GM23338 (cell line): ENCODE data around the gene ADSL. TPM values are rescaled to one million over a fixed set of nuclear protein-coding genes. Genes with fewer than 3 reads are reported as not detected.

Source experiments
- ATAC-seq: fragments of 200-7000 bp; cut with Tn5 transposase; 3 replicates; pipeline ENCODE4 v1.9.1; 2020
- DNase-seq: peaks from one replicate; pipeline ENCODE4 v3.0.0-alpha.2; 2015; ENCODE audit warnings: low spot score
- H2AFZ ChIP-seq: fragments of 200-600 bp; sonication (generic); 2 replicates; pipeline ENCODE4 v1.8.0; 2016; ENCODE audit warnings: antibody characterized with exemption, mild to moderate bottlenecking, moderate library complexity
- H3F3A ChIP-seq: fragments of 200-600 bp; sonication (generic); replicated peaks from 2 replicates; pipeline ENCODE4 v1.8.0; 2017; ENCODE audit warnings: antibody characterized with exemption, mixed run types, low read depth
- H3K27ac ChIP-seq: fragments of 200-600 bp; sonication (generic); 2 replicates; pipeline ENCODE4 v1.6.1; 2016; ENCODE audit warnings: low read depth
- H3K27me3 ChIP-seq: fragments of 200-600 bp; sonication (generic); 2 replicates; pipeline ENCODE4 v1.8.0; 2016; ENCODE audit warnings: mild to moderate bottlenecking, mixed run types, moderate library complexity; ENCODE audit not compliant: insufficient read depth
- H3K36me3 ChIP-seq: fragments of 200-600 bp; sonication (generic); 2 replicates; pipeline ENCODE4 v1.8.0; 2016; ENCODE audit warnings: mild to moderate bottlenecking; ENCODE audit not compliant: insufficient read depth
- H3K4me1 ChIP-seq: fragments of 200-600 bp; sonication (generic); 2 replicates; pipeline ENCODE4 v1.8.0; 2016; ENCODE audit warnings: mild to moderate bottlenecking, moderate library complexity; ENCODE audit not compliant: insufficient read depth
- H3K4me2 ChIP-seq: fragments of 200-600 bp; sonication (generic); 2 replicates; pipeline ENCODE4 v1.7.1; 2017; ENCODE audit warnings: mixed run types
- H3K4me3 ChIP-seq: fragments of 200-600 bp; sonication (generic); 2 replicates; pipeline ENCODE4 v1.6.1; 2016; ENCODE audit warnings: mixed run types
- H3K79me2 ChIP-seq: fragments of 200-600 bp; sonication (generic); replicated peaks from 2 replicates; pipeline ENCODE4 v1.8.0; 2017; ENCODE audit warnings: mild to moderate bottlenecking; ENCODE audit not compliant: insufficient read depth
- H3K9me2 ChIP-seq: fragments of 200-600 bp; sonication (generic); 2 replicates; pipeline ENCODE4 v1.8.0; 2017; ENCODE audit not compliant: insufficient read depth
- H4K20me1 ChIP-seq: fragments of 200-600 bp; sonication (generic); replicated peaks from 2 replicates; pipeline ENCODE4 v1.8.0; 2017; ENCODE audit warnings: mild to moderate bottlenecking; ENCODE audit not compliant: insufficient read depth
- H3K27ac Mint-ChIP-seq: 2 replicates; pipeline ENCODE4 v1.8.0; 2020; ENCODE audit warnings: inconsistent platforms, mild to moderate bottlenecking, moderate library complexity, mixed read lengths
- H3K27me3 Mint-ChIP-seq: 3 replicates; pipeline ENCODE4 v1.8.0; 2022; ENCODE audit warnings: low read depth, mild to moderate bottlenecking, moderate library complexity, mixed read lengths, inconsistent platforms; ENCODE audit not compliant: insufficient read depth, poor library complexity
- H3K36me3 Mint-ChIP-seq: 3 replicates; pipeline ENCODE4 v1.8.0; 2021; ENCODE audit warnings: low read depth, mild to moderate bottlenecking, inconsistent platforms, moderate library complexity, mixed read lengths
- H3K4me1 Mint-ChIP-seq: 3 replicates; pipeline ENCODE4 v1.8.0; 2020; ENCODE audit warnings: mild to moderate bottlenecking, inconsistent platforms, mixed read lengths
- H3K4me3 Mint-ChIP-seq: 3 replicates; pipeline ENCODE4 v1.8.0; 2021; ENCODE audit warnings: moderate library complexity, mild to moderate bottlenecking, inconsistent platforms, mixed read lengths
- H3K9me3 Mint-ChIP-seq: 3 replicates; pipeline ENCODE4 v1.8.0; 2020; ENCODE audit warnings: moderate library complexity, mild to moderate bottlenecking, inconsistent platforms, mixed read lengths
- CREB1 ChIP-seq: fragments of 250-450 bp; sonication (Bioruptor Pico); IDR thresholded peaks from 2 replicates; pipeline ENCODE4 v1.5.0; 2020; ENCODE audit warnings: low read depth, mild to moderate bottlenecking, moderate library complexity
- ETS1 ChIP-seq: IDR thresholded peaks from 2 replicates; pipeline ENCODE4 v1.6.1; 2016; ENCODE audit warnings: antibody characterized with exemption
- EZH2phosphoT487 ChIP-seq: fragments of 200-600 bp; sonication (generic); IDR thresholded peaks from one replicate; pipeline ENCODE4 v1.8.1; 2018; ENCODE audit warnings: antibody characterized with exemption; ENCODE audit not compliant: unreplicated experiment
- JUNB ChIP-seq: IDR thresholded peaks from one replicate; pipeline ENCODE4 v1.6.1; 2016; ENCODE audit warnings: antibody characterized with exemption; ENCODE audit not compliant: unreplicated experiment
- NANOG ChIP-seq: IDR thresholded peaks from 2 replicates; pipeline ENCODE4 v1.6.1; 2016; ENCODE audit warnings: antibody characterized with exemption, borderline replicate concordance
- STAT1 ChIP-seq: IDR thresholded peaks from one replicate; pipeline ENCODE4 v1.6.1; 2016; ENCODE audit warnings: antibody characterized with exemption; ENCODE audit not compliant: unreplicated experiment
- ZNF114 ChIP-seq: fragments of 250-450 bp; sonication (Bioruptor Pico); IDR thresholded peaks from 2 replicates; pipeline ENCODE4 v1.5.0; 2020; ENCODE audit warnings: mild to moderate bottlenecking, moderate library complexity
- polyA plus RNA-seq: library from polyadenylated mRNA; unstranded; fragments of >200 nt; fragmentation: Nextera tagmentation; extraction: Ambion mirVana; gene quantifications from 2 replicates; pipeline ENCODE4 v1.2.1, GENCODE V29; 2016
- total RNA-seq: library from RNA; depleted of rRNA; stranded (reverse); fragments of >200 nt; shearing (Covaris generic); gene quantifications from 2 replicates; pipeline ENCODE4 v1.2.3, GENCODE V29; 2014
- TF ChIP-seq, protein P1 (sequence below): IDR thresholded peaks from one replicate; pipeline ENCODE4 v1.6.1; 2018; ENCODE audit warnings: antibody characterized with exemption; ENCODE audit not compliant: unreplicated experiment
- TF ChIP-seq, protein P2 (sequence below): fragments of 250-450 bp; sonication (Bioruptor Pico); IDR thresholded peaks from 2 replicates; pipeline ENCODE4 v1.5.0; 2020; ENCODE audit warnings: mild to moderate bottlenecking, moderate library complexity

The ADSL gene
- total and polyA plus RNA-seq, 2 experiments from 2014 or later = 120 to 232 TPM

DNA sequence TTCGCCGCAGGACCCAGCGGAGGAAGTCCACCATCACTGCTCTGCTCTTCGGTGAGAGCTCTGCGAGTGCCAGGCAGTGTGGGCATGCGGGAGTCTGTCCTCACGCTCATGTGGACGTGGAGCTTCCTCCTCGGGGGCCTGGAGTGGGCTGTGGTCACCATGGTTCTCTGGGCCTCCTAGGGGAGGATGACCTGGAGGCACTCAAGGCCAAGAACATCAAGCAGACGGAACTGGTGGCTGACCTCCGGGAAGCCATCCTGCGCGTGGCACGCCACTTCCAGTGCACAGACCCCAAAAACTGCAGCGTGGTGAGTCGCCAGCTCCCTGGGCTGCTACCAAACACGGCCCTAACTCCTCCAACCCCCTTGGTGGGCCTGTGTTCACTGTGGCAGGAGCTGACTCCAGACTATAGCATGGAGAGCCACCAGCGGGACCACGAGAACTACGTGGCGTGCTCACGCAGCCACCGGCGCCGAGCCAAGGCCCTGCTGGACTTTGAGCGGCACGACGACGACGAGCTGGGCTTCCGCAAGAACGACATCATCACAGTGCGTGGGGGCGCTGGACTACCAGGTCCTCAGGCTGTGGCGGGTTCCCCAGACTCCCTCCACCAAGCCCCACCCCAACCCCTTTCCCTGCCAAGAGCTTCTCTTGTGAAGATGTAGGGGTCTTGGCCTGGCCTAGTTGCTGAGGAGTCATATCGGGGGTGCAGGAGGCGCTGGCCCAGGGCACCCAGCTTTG, 60.9 kb downstream of the ADSL start:
- DNase-seq (no peak), ATAC-seq (no peak)
- H3F3A ChIP-seq = no peaks in the 10 kb centered on the region
- H3K27me3 Mint-ChIP-seq = peaks cover 8% of the 10 kb centered on the region
- peaks cover 2% of the 10 kb centered on the region; the same call in 2 of the 3 replicates for H3K9me3 Mint-ChIP-seq
- no peaks in the 10 kb centered on the region for H3K4me1 ChIP-seq
- H3K9me2 ChIP-seq = no peaks in the 10 kb centered on the region
- peaks cover 7% of the 10 kb centered on the region; the same call in 1 of the 2 replicates for H3K36me3 ChIP-seq
- H3K27me3 ChIP-seq = no peaks in the 10 kb centered on the region
- no peak overlapping the region for H3K4me3 Mint-ChIP-seq
- no peak overlapping the region for H3K4me3 ChIP-seq
- H4K20me1 ChIP-seq = no peaks in the 10 kb centered on the region
- no peaks in the 10 kb centered on the region for H3K79me2 ChIP-seq
- no peak overlapping the region for H3K27ac Mint-ChIP-seq
- no peaks in the 10 kb centered on the region for H3K4me1 Mint-ChIP-seq
- no peak overlapping the region for H3K4me2 ChIP-seq
- no peak overlapping the region for H3K27ac ChIP-seq
- H3K36me3 Mint-ChIP-seq = peaks cover 24% of the 10 kb centered on the region
- no peak overlapping the region for H2AFZ ChIP-seq
- TF ChIP-seq ETS1 = no peak
- no peak for TF ChIP-seq JUNB
- TF ChIP-seq EZH2phosphoT487 = no peak
- no peak for TF ChIP-seq CREB1 (CRISPR knock-in tag)
- no peak for TF ChIP-seq NANOG
- TF ChIP-seq, protein P1, sequence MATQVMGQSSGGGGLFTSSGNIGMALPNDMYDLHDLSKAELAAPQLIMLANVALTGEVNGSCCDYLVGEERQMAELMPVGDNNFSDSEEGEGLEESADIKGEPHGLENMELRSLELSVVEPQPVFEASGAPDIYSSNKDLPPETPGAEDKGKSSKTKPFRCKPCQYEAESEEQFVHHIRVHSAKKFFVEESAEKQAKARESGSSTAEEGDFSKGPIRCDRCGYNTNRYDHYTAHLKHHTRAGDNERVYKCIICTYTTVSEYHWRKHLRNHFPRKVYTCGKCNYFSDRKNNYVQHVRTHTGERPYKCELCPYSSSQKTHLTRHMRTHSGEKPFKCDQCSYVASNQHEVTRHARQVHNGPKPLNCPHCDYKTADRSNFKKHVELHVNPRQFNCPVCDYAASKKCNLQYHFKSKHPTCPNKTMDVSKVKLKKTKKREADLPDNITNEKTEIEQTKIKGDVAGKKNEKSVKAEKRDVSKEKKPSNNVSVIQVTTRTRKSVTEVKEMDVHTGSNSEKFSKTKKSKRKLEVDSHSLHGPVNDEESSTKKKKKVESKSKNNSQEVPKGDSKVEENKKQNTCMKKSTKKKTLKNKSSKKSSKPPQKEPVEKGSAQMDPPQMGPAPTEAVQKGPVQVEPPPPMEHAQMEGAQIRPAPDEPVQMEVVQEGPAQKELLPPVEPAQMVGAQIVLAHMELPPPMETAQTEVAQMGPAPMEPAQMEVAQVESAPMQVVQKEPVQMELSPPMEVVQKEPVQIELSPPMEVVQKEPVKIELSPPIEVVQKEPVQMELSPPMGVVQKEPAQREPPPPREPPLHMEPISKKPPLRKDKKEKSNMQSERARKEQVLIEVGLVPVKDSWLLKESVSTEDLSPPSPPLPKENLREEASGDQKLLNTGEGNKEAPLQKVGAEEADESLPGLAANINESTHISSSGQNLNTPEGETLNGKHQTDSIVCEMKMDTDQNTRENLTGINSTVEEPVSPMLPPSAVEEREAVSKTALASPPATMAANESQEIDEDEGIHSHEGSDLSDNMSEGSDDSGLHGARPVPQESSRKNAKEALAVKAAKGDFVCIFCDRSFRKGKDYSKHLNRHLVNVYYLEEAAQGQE = no peak
- TF ChIP-seq ZNF114 (CRISPR knock-in tag) = no peak
- TF ChIP-seq, protein P2, sequence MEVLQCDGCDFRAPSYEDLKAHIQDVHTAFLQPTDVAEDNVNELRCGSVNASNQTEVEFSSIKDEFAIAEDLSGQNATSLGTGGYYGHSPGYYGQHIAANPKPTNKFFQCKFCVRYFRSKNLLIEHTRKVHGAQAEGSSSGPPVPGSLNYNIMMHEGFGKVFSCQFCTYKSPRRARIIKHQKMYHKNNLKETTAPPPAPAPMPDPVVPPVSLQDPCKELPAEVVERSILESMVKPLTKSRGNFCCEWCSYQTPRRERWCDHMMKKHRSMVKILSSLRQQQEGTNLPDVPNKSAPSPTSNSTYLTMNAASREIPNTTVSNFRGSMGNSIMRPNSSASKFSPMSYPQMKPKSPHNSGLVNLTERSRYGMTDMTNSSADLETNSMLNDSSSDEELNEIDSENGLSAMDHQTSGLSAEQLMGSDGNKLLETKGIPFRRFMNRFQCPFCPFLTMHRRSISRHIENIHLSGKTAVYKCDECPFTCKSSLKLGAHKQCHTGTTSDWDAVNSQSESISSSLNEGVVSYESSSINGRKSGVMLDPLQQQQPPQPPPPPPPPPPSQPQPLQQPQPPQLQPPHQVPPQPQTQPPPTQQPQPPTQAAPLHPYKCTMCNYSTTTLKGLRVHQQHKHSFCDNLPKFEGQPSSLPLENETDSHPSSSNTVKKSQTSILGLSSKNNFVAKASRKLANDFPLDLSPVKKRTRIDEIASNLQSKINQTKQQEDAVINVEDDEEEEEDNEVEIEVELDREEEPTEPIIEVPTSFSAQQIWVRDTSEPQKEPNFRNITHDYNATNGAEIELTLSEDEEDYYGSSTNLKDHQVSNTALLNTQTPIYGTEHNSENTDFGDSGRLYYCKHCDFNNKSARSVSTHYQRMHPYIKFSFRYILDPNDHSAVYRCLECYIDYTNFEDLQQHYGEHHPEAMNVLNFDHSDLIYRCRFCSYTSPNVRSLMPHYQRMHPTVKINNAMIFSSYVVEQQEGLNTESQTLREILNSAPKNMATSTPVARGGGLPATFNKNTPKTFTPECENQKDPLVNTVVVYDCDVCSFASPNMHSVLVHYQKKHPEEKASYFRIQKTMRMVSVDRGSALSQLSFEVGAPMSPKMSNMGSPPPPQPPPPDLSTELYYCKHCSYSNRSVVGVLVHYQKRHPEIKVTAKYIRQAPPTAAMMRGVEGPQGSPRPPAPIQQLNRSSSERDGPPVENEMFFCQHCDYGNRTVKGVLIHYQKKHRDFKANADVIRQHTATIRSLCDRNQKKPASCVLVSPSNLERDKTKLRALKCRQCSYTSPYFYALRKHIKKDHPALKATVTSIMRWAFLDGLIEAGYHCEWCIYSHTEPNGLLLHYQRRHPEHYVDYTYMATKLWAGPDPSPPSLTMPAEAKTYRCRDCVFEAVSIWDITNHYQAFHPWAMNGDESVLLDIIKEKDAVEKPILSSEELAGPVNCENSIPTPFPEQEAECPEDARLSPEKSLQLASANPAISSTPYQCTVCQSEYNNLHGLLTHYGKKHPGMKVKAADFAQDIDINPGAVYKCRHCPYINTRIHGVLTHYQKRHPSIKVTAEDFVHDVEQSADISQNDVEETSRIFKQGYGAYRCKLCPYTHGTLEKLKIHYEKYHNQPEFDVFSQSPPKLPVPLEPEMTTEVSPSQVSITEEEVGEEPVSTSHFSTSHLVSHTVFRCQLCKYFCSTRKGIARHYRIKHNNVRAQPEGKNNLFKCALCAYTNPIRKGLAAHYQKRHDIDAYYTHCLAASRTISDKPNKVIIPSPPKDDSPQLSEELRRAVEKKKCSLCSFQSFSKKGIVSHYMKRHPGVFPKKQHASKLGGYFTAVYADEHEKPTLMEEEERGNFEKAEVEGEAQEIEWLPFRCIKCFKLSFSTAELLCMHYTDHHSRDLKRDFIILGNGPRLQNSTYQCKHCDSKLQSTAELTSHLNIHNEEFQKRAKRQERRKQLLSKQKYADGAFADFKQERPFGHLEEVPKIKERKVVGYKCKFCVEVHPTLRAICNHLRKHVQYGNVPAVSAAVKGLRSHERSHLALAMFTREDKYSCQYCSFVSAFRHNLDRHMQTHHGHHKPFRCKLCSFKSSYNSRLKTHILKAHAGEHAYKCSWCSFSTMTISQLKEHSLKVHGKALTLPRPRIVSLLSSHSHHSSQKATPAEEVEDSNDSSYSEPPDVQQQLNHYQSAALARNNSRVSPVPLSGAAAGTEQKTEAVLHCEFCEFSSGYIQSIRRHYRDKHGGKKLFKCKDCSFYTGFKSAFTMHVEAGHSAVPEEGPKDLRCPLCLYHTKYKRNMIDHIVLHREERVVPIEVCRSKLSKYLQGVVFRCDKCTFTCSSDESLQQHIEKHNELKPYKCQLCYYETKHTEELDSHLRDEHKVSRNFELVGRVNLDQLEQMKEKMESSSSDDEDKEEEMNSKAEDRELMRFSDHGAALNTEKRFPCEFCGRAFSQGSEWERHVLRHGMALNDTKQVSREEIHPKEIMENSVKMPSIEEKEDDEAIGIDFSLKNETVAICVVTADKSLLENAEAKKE (CRISPR knock-in tag) = no peak
- TF ChIP-seq STAT1 = no peak
